Hepatocyte (in vitro differentiated cells): ENCODE results near the gene TSN.
"Not testable (repeated sequence)": the region's sequence is repeated elsewhere in the genome, so short reads cannot be mapped to it uniquely, and the experiment has no call there.

Source experiments
- EZH2 ChIP-seq: fragments of 200-600 bp; sonication (generic); IDR thresholded peaks from 2 replicates; pipeline ENCODE4 v1.6.1; 2016; ENCODE audit warnings: antibody characterized with exemption, mild to moderate bottlenecking, borderline replicate concordance
- EZH2phosphoT487 ChIP-seq: fragments of 200-600 bp; sonication (generic); IDR thresholded peaks from one replicate; pipeline ENCODE4 v1.6.1; 2018; ENCODE audit warnings: antibody characterized with exemption, mild to moderate bottlenecking, low read depth, moderate library complexity; ENCODE audit not compliant: unreplicated experiment, severe bottlenecking
- TF ChIP-seq, protein P1 (sequence below): fragments of 200-600 bp; sonication (generic); IDR thresholded peaks from 2 replicates; pipeline ENCODE4 v1.5.1; 2016; ENCODE audit warnings: antibody characterized with exemption, mild to moderate bottlenecking; ENCODE audit not compliant: poor library complexity

DNA sequence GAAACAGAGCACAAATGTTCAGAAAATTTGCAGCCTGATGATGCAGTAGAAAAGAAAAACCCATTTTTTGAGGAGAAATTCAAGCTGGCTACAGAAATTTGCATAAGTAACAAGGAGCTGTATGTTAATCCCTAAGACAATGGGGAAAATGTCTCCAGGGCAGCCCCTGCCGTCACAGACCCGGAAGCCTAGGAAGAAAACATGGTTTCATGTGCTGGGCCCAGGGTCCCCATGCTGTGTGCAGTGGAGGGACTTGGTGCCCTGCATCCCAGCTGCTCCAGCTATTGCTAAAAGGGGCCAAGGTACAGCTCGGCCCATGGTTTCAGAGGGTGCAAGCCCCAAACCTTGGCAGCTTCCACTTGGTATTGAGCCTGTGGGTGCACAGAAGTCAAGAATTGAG lies 57.6 kb downstream of the TSN start:
- TF ChIP-seq, protein P1, sequence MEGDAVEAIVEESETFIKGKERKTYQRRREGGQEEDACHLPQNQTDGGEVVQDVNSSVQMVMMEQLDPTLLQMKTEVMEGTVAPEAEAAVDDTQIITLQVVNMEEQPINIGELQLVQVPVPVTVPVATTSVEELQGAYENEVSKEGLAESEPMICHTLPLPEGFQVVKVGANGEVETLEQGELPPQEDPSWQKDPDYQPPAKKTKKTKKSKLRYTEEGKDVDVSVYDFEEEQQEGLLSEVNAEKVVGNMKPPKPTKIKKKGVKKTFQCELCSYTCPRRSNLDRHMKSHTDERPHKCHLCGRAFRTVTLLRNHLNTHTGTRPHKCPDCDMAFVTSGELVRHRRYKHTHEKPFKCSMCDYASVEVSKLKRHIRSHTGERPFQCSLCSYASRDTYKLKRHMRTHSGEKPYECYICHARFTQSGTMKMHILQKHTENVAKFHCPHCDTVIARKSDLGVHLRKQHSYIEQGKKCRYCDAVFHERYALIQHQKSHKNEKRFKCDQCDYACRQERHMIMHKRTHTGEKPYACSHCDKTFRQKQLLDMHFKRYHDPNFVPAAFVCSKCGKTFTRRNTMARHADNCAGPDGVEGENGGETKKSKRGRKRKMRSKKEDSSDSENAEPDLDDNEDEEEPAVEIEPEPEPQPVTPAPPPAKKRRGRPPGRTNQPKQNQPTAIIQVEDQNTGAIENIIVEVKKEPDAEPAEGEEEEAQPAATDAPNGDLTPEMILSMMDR = not testable (repeated sequence)
- TF ChIP-seq EZH2phosphoT487, EZH2: not testable (repeated sequence)
